C4-2B (cell line): Measurements from ENCODE around the gene FAM24A.

ENCODE experiments used
- H3K27ac ChIP-seq: fragments of 450-650 bp; 2 replicates; pipeline ENCODE4 v1.5.1; 2017
- CTCF ChIP-seq: fragments of 450-650 bp; conservative IDR thresholded peaks from 2 replicates; pipeline ENCODE4 v1.5.1; 2017; ENCODE audit warnings: mild to moderate bottlenecking
- ZFX ChIP-seq: fragments of 450-650 bp; IDR thresholded peaks from 2 replicates; pipeline ENCODE4 v1.6.1; 2017

FAM24A gene

DNA sequence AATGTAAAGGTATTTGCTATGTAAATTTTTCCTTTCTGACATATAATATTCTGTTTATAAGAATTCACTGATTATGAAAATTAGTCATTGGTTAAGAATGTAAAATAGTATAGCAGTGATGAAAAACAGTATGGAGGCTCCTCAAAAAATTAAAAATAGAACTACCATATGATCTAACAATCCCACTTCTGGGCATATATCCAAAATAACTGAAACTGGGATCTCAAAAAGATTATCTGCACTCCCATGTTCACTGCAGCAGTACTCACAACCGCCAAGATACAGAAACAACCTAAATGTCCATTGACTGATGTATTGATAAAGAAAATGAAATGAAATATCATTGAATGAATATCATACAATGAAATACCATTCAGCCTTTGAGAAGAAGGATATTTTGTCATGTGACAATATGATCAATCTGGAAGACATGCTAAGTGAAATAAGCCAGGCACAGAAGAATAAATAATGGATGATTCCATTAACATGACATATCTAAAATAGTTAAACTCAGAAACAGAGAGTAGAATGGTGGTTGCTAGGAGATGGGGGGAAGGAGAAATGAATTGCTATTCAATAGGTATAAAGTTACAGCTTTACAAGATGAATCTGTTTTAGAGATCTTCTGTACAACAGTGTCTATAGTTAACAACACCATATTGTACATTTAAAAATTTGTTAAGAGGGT, 29.6 kb downstream of the FAM24A start:
- no peak for TF ChIP-seq ZFX
- TF ChIP-seq CTCF, result no peak
- no peak overlapping the region for H3K27ac ChIP-seq

DNA sequence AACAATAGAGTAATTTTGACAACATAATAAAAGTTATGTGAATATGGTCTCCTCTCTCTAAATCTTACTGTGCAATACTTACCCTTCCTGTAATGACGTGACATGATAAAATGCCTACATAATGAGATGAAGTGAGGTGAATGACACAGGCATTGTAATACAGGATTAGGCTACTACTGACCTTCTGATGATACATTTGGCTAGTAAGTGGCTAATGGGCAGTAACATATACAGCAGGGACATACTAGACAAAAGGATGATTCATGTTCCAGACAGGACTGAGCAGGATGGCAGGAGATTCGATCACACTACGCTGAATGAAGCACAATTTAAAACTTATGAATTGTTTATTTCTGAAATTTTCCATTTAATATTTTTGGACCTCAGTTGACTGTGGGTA, 38.9 kb downstream of the FAM24A start:
- no peak overlapping the region for H3K27ac ChIP-seq
- TF ChIP-seq ZFX (no peak), CTCF (no peak)

DNA sequence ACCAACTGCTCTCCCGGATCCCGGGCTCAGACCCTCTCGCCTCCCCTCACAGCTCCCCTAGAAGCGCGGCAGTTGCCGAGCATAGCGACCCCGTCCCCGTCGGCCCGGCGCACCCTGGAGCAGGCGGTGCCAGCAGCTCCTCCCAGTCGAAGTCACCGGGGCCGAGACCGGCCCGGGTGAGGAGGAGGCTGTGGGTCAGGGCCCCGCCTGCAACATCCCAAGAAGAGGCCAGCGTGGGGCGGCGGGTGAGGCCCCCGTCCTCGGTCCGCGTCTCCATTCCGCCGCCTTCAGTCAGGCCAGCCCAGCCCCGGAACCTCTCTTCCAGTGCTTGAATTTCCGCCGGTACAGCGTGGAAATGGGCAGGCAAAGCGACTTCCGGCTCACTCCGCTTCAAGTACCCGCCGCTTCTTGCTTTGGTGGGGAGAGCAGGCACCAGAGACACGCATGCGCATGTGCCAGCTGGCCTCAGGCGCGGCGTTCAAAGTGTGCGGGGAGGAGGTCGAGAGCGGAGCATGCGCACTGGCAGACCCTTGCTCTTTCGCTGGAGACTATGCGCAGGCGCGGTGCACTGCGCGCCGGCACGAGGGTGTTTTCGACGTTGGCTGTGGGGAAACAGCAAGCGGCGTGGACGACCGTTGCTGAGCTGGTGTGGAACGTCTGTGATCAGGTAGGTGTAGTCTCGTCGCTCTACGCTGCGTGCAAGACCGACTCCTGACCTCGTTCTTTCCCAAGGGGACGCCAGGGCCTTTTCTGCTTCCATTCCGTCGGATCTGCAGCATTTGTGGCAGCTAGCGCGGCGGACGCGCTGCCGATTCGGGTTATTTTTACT, 43.7 kb downstream of the FAM24A start, which contains the start of gene C10orf88:
Gene C10orf88 (minus strand): TSS at position 326 of the 829 bp plus-strand sequence. CDS start 49 bp downstream, at position 277.
- TF ChIP-seq CTCF, result no peak
- TF ChIP-seq ZFX, result peak; percentile 84
- peak within 1 kb of the TSS; percentile 90 for H3K27ac ChIP-seq

- TF ChIP-seq CTCF (no peak), ZFX (no peak)
- peak overlapping the region; percentile 90 for H3K27ac ChIP-seq
Observed at GRCh38 chr10:122954731-122955050, 44.3 kb downstream of the FAM24A start.

GRCh38 chr10:122955892-122956291, 45.5 kb downstream of the FAM24A start:
- H3K27ac ChIP-seq, result no peak overlapping the region
- TF ChIP-seq ZFX (no peak), CTCF (no peak)

GRCh38 chr10:122957474-122957873, 47.1 kb downstream of the FAM24A start:
- no peak overlapping the region for H3K27ac ChIP-seq
- no peak for TF ChIP-seq CTCF
- TF ChIP-seq ZFX, result no peak

DNA sequence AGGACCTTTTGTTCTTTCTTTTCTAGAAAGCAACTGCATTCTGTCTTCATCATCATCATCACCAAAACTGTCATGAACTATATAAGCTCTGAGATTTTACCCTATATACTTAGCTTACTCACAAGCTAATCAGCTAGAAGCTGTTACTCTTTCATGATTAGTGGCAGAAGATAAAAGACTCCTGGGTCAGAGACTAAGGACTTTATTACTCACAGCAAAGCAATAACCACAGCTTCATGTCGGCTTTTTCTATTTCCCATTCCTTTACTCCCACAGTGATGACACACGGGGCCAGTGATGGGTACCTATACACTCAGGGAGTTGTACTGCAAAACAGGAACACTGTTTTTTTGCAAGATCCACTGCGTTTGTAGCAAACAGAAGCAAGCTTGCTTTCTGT, 52.0 kb downstream of the FAM24A start:
- H3K27ac ChIP-seq, result no peak overlapping the region
- TF ChIP-seq CTCF (no peak), ZFX (no peak)
